BE2C (cell line): Measurements from ENCODE around the gene TXNRD2.

Experiments used
- DNase-seq: peaks from one replicate; pipeline ENCODE4 v3.0.0-alpha.2; 2020
- H3K27me3 ChIP-seq: fragments of 250-450 bp; sonication (Bioruptor Pico); 2 replicates; pipeline ENCODE4 v1.5.1; 2020; ENCODE audit warnings: mild to moderate bottlenecking
- H3K36me3 ChIP-seq: fragments of 250-450 bp; sonication (Bioruptor Pico); 2 replicates; pipeline ENCODE4 v1.5.1; 2020; ENCODE audit warnings: mild to moderate bottlenecking
- H3K4me1 ChIP-seq: fragments of 250-450 bp; sonication (Bioruptor Pico); 2 replicates; pipeline ENCODE4 v1.5.1; 2020
- H3K4me3 ChIP-seq: 2 replicates; pipeline ENCODE4 v1.5.1; 2011; ENCODE audit warnings: low read depth, low read length
- H3K9me3 ChIP-seq: fragments of 250-450 bp; sonication (Bioruptor Pico); 2 replicates; pipeline ENCODE4 v1.5.1; 2020
- CTCF ChIP-seq: IDR thresholded peaks from 2 replicates; pipeline ENCODE4 v1.5.1; 2012; ENCODE audit warnings: mild to moderate bottlenecking, low read depth, low read length

TXNRD2 gene

GRCh38 chr22:19853058-19853878, 88.3 kb downstream of the TXNRD2 start:
- Histone ChIP-seq H3K27me3 (no peaks in the 10 kb centered on the region), H3K4me1 (peaks cover 4% of the 10 kb centered on the region; the same call in 1 of the 2 replicates), H3K4me3 (peak overlapping the region; percentile 97), H3K9me3 (no peaks in the 10 kb centered on the region), H3K36me3 (peaks cover 28% of the 10 kb centered on the region)
- TF ChIP-seq CTCF = no peak
- no peak for DNase-seq

GRCh38 chr22:19852177-19852781, 89.3 kb downstream of the TXNRD2 start:
- Histone ChIP-seq H3K4me1 (peaks cover 4% of the 10 kb centered on the region; the same call in 1 of the 2 replicates), H3K4me3 (no peak overlapping the region), H3K36me3 (peaks cover 29% of the 10 kb centered on the region), H3K27me3 (no peaks in the 10 kb centered on the region), H3K9me3 (no peaks in the 10 kb centered on the region; the same call in 1 of the 2 replicates)
- no peak for TF ChIP-seq CTCF
- no peak for DNase-seq

- Histone ChIP-seq H3K27me3 (no peaks in the 10 kb centered on the region), H3K4me1 (peaks cover 4% of the 10 kb centered on the region; the same call in 1 of the 2 replicates), H3K4me3 (no peak overlapping the region), H3K36me3 (peaks cover 34% of the 10 kb centered on the region), H3K9me3 (no peaks in the 10 kb centered on the region; the same call in 1 of the 2 replicates)
- TF ChIP-seq CTCF = no peak
- DNase-seq = no peak
Measured at GRCh38 chr22:19851291-19852176, 90.1 kb downstream of the TXNRD2 start.

GRCh38 chr22:19850763-19851109, 90.9 kb downstream of the TXNRD2 start:
- H3K4me1 ChIP-seq = no peaks in the 10 kb centered on the region; the same call in 1 of the 2 replicates
- peaks cover 34% of the 10 kb centered on the region for H3K36me3 ChIP-seq
- TF ChIP-seq CTCF = no peak
- H3K4me3 ChIP-seq = no peak overlapping the region
- H3K27me3 ChIP-seq = no peaks in the 10 kb centered on the region
- H3K9me3 ChIP-seq = no peaks in the 10 kb centered on the region; the same call in 1 of the 2 replicates
- DNase-seq = no peak

GRCh38 chr22:19849835-19850762, 91.5 kb downstream of the TXNRD2 start:
- peaks cover 1% of the 10 kb centered on the region for H3K4me1 ChIP-seq
- H3K9me3 ChIP-seq = no peaks in the 10 kb centered on the region; the same call in 1 of the 2 replicates
- TF ChIP-seq CTCF = no peak
- no peak overlapping the region for H3K4me3 ChIP-seq
- H3K27me3 ChIP-seq = no peaks in the 10 kb centered on the region
- DNase-seq = no peak
- H3K36me3 ChIP-seq = peaks cover 34% of the 10 kb centered on the region
